Measurements from ENCODE around the gene COL4A2.

Gene COL4A2

GRCh38 chr13:110262508-110263291, 44.4 kb upstream of the COL4A2 start:
- H3K4me3 ChIP-seq (ENCODE audit: low read length), result no peak overlapping the region
- TF ChIP-seq CTCF (conservative IDR thresholded peaks at IDR 0.05; ENCODE audit: low read length), result no peak
- DNase-seq (ENCODE audit: low read depth), result no peak

- TF ChIP-seq CTCF (conservative IDR thresholded peaks at IDR 0.05; ENCODE audit: low read length), result no peak
- H3K4me3 ChIP-seq (ENCODE audit: low read length), result no peak overlapping the region
- DNase-seq (ENCODE audit: low read depth), result no peak
These were observed 43.7 kb upstream of the COL4A2 start for GRCh38 chr13:110263404-110263803.

GRCh38 chr13:110263888-110264287, 43.2 kb upstream of the COL4A2 start:
- no peak for TF ChIP-seq CTCF (conservative IDR thresholded peaks at IDR 0.05; ENCODE audit: low read length)
- H3K4me3 ChIP-seq (ENCODE audit: low read length), result no peak overlapping the region
- no peak for DNase-seq (ENCODE audit: low read depth)

GRCh38 chr13:110264685-110265275, 42.3 kb upstream of the COL4A2 start:
- no peak for TF ChIP-seq CTCF (conservative IDR thresholded peaks at IDR 0.05; ENCODE audit: low read length)
- no peak for DNase-seq (ENCODE audit: low read depth)
- no peak overlapping the region for H3K4me3 ChIP-seq (ENCODE audit: low read length)

GRCh38 chr13:110265341-110265681, 41.8 kb upstream of the COL4A2 start:
- no peak for TF ChIP-seq CTCF (conservative IDR thresholded peaks at IDR 0.05; ENCODE audit: low read length)
- no peak for DNase-seq (ENCODE audit: low read depth)
- no peak overlapping the region for H3K4me3 ChIP-seq (ENCODE audit: low read length)

GRCh38 chr13:110265682-110266430, 41.2 kb upstream of the COL4A2 start:
- no peak overlapping the region for H3K4me3 ChIP-seq (ENCODE audit: low read length)
- no peak for DNase-seq (ENCODE audit: low read depth)
- TF ChIP-seq CTCF (conservative IDR thresholded peaks at IDR 0.05; ENCODE audit: low read length), result no peak

Data from AG10803 (cell line).